Measurements from ENCODE around the gene INO80.

DNA sequence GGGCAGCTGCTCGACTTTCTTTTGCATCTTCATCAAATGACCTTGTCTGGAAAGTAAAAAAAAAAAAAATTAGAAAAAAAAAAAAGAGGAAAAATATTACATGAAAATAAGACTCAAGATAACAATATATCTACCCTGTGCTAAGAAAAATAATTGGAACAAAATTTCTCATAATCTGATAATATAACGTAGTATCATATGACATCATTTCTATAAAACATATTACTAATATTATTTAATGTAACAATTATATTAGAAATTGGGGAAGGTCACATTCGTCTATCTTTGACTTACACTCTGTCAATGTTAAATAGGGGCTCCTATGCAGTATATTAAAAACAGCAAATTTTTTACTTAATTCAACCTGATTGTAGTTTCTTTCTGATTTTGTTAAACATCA, 44.1 kb downstream of the INO80 start:
- no peak for TF ChIP-seq POLR2A (IDR thresholded peaks at IDR 0.05)
- TF ChIP-seq, protein P1, sequence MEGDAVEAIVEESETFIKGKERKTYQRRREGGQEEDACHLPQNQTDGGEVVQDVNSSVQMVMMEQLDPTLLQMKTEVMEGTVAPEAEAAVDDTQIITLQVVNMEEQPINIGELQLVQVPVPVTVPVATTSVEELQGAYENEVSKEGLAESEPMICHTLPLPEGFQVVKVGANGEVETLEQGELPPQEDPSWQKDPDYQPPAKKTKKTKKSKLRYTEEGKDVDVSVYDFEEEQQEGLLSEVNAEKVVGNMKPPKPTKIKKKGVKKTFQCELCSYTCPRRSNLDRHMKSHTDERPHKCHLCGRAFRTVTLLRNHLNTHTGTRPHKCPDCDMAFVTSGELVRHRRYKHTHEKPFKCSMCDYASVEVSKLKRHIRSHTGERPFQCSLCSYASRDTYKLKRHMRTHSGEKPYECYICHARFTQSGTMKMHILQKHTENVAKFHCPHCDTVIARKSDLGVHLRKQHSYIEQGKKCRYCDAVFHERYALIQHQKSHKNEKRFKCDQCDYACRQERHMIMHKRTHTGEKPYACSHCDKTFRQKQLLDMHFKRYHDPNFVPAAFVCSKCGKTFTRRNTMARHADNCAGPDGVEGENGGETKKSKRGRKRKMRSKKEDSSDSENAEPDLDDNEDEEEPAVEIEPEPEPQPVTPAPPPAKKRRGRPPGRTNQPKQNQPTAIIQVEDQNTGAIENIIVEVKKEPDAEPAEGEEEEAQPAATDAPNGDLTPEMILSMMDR (IDR thresholded peaks at IDR 0.05) = no peak

All from prostate gland (tissue), 2 donors.